NK-92 treated with Interleukin-12 subunit alpha and Interleukin-12 subunit beta, amount 100 ng/mL, for 24 hours (cell line): ENCODE data around the gene PLK3.
"Not testable (repeated sequence)": the region's sequence is repeated elsewhere in the genome, so short reads cannot be mapped to it uniquely, and the experiment has no call there.

Experiments used
- DNase-seq: peaks from one replicate; lab custom pipeline; 2025; lab: John Stamatoyannopoulos, UW

PLK3 gene

GRCh38 chr1:44787506-44787905 is 12.7 kb upstream of the PLK3 start:
- no peak for DNase-seq

- DNase-seq: no peak
Measured at GRCh38 chr1:44788120-44788860, 11.9 kb upstream of the PLK3 start, which contains the start of gene BEST4. BEST4 (minus strand) TSS chr1:44788170; CDS start chr1:44787705, 465 bp downstream.

- DNase-seq: no peak
Measured at GRCh38 chr1:44790968-44791801, 9.0 kb upstream of the PLK3 start.

- DNase-seq: no peak
Measured at GRCh38 chr1:44792736-44793502, 7.3 kb upstream of the PLK3 start.

GRCh38 chr1:44797886-44798285 is 2.3 kb upstream of the PLK3 start:
- DNase-seq: not testable (repeated sequence)

GRCh38 chr1:44798481-44799365 is 1.5 kb upstream of the PLK3 start:
- no peak for DNase-seq

- no peak for DNase-seq
Measured at GRCh38 chr1:44801491-44802305, 1.5 kb downstream of the PLK3 start.

- DNase-seq: no peak
Measured at GRCh38 chr1:44802306-44803061, 2.3 kb downstream of the PLK3 start.

GRCh38 chr1:44803062-44803311 is 2.8 kb downstream of the PLK3 start:
- no peak for DNase-seq

GRCh38 chr1:44803312-44804095 is 3.3 kb downstream of the PLK3 start:
- DNase-seq: no peak

GRCh38 chr1:44805311-44806024 is 5.3 kb downstream of the PLK3 start:
- DNase-seq: no peak

- DNase-seq: no peak
Measured at GRCh38 chr1:44806025-44806703, 6.0 kb downstream of the PLK3 start.

- no peak for DNase-seq
Measured at GRCh38 chr1:44806704-44807363, 6.7 kb downstream of the PLK3 start, which contains the start of gene DYNLT4. DYNLT4 (minus strand) TSS chr1:44807351; CDS start chr1:44806668, 683 bp downstream.

GRCh38 chr1:44807364-44808062 is 7.3 kb downstream of the PLK3 start:
- DNase-seq: peak; percentile 31

- no peak for DNase-seq
Measured at GRCh38 chr1:44808063-44808937, 8.1 kb downstream of the PLK3 start, which contains the start of gene BTBD19. BTBD19 (plus strand) TSS chr1:44808523; CDS start chr1:44808821, 298 bp downstream.
